OCI-M2 (cell line): Measurements from ENCODE around the gene RYR1.
A peak's percentile ranks its signal among the peaks of the same experiment; 100 is the strongest.

ENCODE experiments used
- DNase-seq: peaks from one replicate; lab custom pipeline; 2025; ENCODE audit not compliant: unreplicated experiment; lab: John Stamatoyannopoulos, UW

Gene RYR1

GRCh38 chr19:38433268-38433733, at the start of gene RYR1:
Gene RYR1 (plus strand): TSS chr19:38433691. CDS start chr19:38433830, 139 bp downstream.
- no peak for DNase-seq

- DNase-seq: no peak
Observed at GRCh38 chr19:38383743-38384142, 49.7 kb upstream of the RYR1 start.

- DNase-seq: peak; percentile 68
Observed at GRCh38 chr19:38384209-38385027, 49.1 kb upstream of the RYR1 start.

GRCh38 chr19:38385057-38385803, 48.3 kb upstream of the RYR1 start:
- DNase-seq: no peak

- DNase-seq: no peak
Observed at GRCh38 chr19:38385804-38386257, 47.7 kb upstream of the RYR1 start.

GRCh38 chr19:38386300-38386970, 47.1 kb upstream of the RYR1 start:
- DNase-seq: no peak

- DNase-seq: peak; percentile 97
Observed at GRCh38 chr19:38386971-38387549, 46.4 kb upstream of the RYR1 start.

- peak; percentile 97 for DNase-seq
Observed at GRCh38 chr19:38387550-38388348, 45.7 kb upstream of the RYR1 start, which contains the start of gene GGN. Gene GGN (minus strand): TSS chr19:38388034. CDS start chr19:38387261, 773 bp downstream.

GRCh38 chr19:38388349-38389100, 45.0 kb upstream of the RYR1 start, which contains the start of gene SPRED3:
Gene SPRED3 (plus strand): TSS chr19:38388697. CDS start chr19:38390303, 1,606 bp downstream.
- no peak for DNase-seq

GRCh38 chr19:38389101-38389925, 44.2 kb upstream of the RYR1 start:
- DNase-seq: no peak

- no peak for DNase-seq
Observed at GRCh38 chr19:38389957-38390924, 43.2 kb upstream of the RYR1 start.

- DNase-seq: no peak
Observed at GRCh38 chr19:38391911-38392464, 41.5 kb upstream of the RYR1 start.

GRCh38 chr19:38392707-38393308, 40.7 kb upstream of the RYR1 start:
- peak; percentile 66 for DNase-seq

GRCh38 chr19:38394488-38394887, 39.0 kb upstream of the RYR1 start:
- DNase-seq: no peak

- no peak for DNase-seq
Observed at GRCh38 chr19:38395381-38396114, 37.9 kb upstream of the RYR1 start.

- DNase-seq: no peak
Observed at GRCh38 chr19:38399081-38399480, 34.4 kb upstream of the RYR1 start.
